WTC11 (cell line): ENCODE data around the gene SNX19. TPM values are rescaled to one million over a fixed set of nuclear protein-coding genes. Genes with fewer than 3 reads are reported as not detected.

ENCODE experiments used
- ATAC-seq: fragments of 200-7000 bp; cut with Tn5 transposase; 2 replicates; pipeline ENCODE4 v1.10.0; 2021; ENCODE audit warnings: mild to moderate bottlenecking, moderate library complexity
- CTCF ChIA-PET: fragments of 300-600 bp; sonication (Branson Sonifier 250); formaldehyde crosslinking; loops from one replicate; lab custom pipeline; 2021; ENCODE audit warnings: antibody characterized with exemption; lab: Charles Lee
- POLR2A ChIA-PET: fragments of 350-600 bp; sonication (Branson Sonifier 250); formaldehyde crosslinking; loops from one replicate; lab custom pipeline; 2021; ENCODE audit warnings: antibody characterized with exemption; lab: Charles Lee
- DNase-seq: peaks from one replicate; pipeline ENCODE4 v3.0.0; 2021; ENCODE audit warnings: low spot score
- H3K27ac Mint-ChIP-seq: 2 replicates; pipeline ENCODE4 v1.8.0; 2021; ENCODE audit warnings: mixed read lengths
- H3K27me3 Mint-ChIP-seq: 2 replicates; pipeline ENCODE4 v1.8.0; 2021; ENCODE audit warnings: low read depth, mild to moderate bottlenecking, moderate library complexity, mixed read lengths
- H3K36me3 Mint-ChIP-seq: 2 replicates; pipeline ENCODE4 v1.8.0; 2021; ENCODE audit warnings: mixed read lengths
- H3K4me1 Mint-ChIP-seq: 2 replicates; pipeline ENCODE4 v1.8.0; 2022; ENCODE audit warnings: mixed read lengths
- H3K4me3 Mint-ChIP-seq: 2 replicates; pipeline ENCODE4 v1.8.0; 2021; ENCODE audit warnings: mild to moderate bottlenecking, moderate library complexity, mixed read lengths
- H3K9me3 Mint-ChIP-seq: 2 replicates; pipeline ENCODE4 v1.8.0; 2021; ENCODE audit warnings: mixed read lengths
- JAZF1 ChIP-seq: fragments of 250-450 bp; sonication (Bioruptor Pico); IDR thresholded peaks from 2 replicates; pipeline ENCODE4 v1.9.0; 2021; ENCODE audit warnings: moderate library complexity, mild to moderate bottlenecking, inconsistent platforms
- ZBTB21 ChIP-seq: sonication (generic); formaldehyde crosslinking; IDR thresholded peaks from 2 replicates; pipeline ENCODE4 v1.8.1; 2023; ENCODE audit warnings: mild to moderate bottlenecking, missing genetic modification reagents, borderline replicate concordance
- ZNF121 ChIP-seq: sonication (generic); formaldehyde crosslinking; IDR thresholded peaks from 2 replicates; pipeline ENCODE4 v1.8.0; 2023; ENCODE audit warnings: missing genetic modification reagents
- ZNF138 ChIP-seq: sonication (generic); formaldehyde crosslinking; conservative IDR thresholded peaks from 2 replicates; pipeline ENCODE4 v1.8.1; 2022; ENCODE audit warnings: mild to moderate bottlenecking, moderate library complexity, missing genetic modification reagents
- ZNF263 ChIP-seq: sonication (generic); formaldehyde crosslinking; IDR thresholded peaks from 2 replicates; pipeline ENCODE4 v1.8.1; 2022; ENCODE audit warnings: low read depth, mild to moderate bottlenecking, moderate library complexity, missing genetic modification reagents
- ZNF416 ChIP-seq: fragments of 250-450 bp; sonication (Bioruptor Pico); IDR thresholded peaks from 2 replicates; pipeline ENCODE4 v1.9.0; 2021; ENCODE audit warnings: mild to moderate bottlenecking, inconsistent platforms
- total RNA-seq: library from RNA; stranded (reverse); gene quantifications from 3 replicates; pipeline ENCODE4 v1.2.3, GENCODE V29; 2021
- TF ChIP-seq, protein P1 (sequence below): sonication (generic); formaldehyde crosslinking; IDR thresholded peaks from 2 replicates; pipeline ENCODE4 v1.8.1; 2023; ENCODE audit warnings: mild to moderate bottlenecking, missing genetic modification reagents, borderline replicate concordance
- TF ChIP-seq, protein P2 (sequence below): sonication (generic); formaldehyde crosslinking; IDR thresholded peaks from 2 replicates; pipeline ENCODE4 v1.8.0; 2023; ENCODE audit warnings: missing genetic modification reagents, mild to moderate bottlenecking, borderline replicate concordance
- TF ChIP-seq, protein P3 (sequence below): fragments of 250-450 bp; sonication (Bioruptor Pico); IDR thresholded peaks from 2 replicates; pipeline ENCODE4 v1.9.0; 2021; ENCODE audit warnings: mild to moderate bottlenecking
- TF ChIP-seq, protein P4 (sequence below): fragments of 200-600 bp; IDR thresholded peaks from 2 replicates; pipeline ENCODE4 v1.8.0; 2022; ENCODE audit warnings: antibody characterized with exemption
- TF ChIP-seq, protein P5 (sequence below): fragments of 250-450 bp; sonication (Bioruptor Pico); IDR thresholded peaks from 2 replicates; pipeline ENCODE4 v1.9.0; 2021; ENCODE audit warnings: mild to moderate bottlenecking
- TF ChIP-seq, protein P6 (sequence below): sonication (generic); formaldehyde crosslinking; IDR thresholded peaks from 2 replicates; pipeline ENCODE4 v1.8.0; 2022; ENCODE audit warnings: missing genetic modification reagents
- TF ChIP-seq, protein P7 (sequence below): sonication (generic); formaldehyde crosslinking; IDR thresholded peaks from 2 replicates; pipeline ENCODE4 v1.8.0; 2023; ENCODE audit warnings: mild to moderate bottlenecking, missing genetic modification reagents

Gene SNX19
- total RNA-seq, 1 experiment from 2014 or later: 25.2 TPM

DNA sequence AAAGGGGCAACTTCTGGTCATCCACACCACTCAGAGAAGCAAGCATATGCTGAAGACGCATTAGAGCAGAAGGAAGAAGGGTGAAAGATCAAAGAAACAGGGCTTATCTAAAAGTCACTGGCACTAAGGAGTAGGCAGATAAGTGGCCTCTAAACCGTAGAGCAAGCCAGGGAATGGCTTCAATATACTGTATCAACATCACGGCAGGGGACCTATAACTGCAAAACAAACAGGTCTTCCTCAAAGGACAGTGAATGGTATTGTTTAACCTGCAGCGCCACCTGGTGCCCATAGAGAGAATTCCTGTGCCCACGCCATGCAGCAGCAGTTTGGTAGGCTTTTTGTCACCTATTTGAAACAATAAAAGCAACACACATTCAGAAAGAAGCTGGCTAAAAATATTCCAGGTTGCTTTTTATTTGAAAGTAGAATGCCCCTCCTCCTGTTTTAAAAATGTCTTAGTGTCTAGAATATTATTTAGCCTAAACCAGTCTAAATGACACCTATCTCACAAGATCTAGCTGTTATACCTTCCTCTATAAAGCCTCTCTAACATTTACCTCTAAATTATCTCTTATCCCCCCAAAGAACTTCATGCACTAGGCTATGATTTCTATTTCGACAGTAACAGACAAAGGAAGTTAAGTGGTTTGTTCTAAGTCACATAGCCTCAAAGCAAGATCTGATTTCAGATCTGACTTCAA is 21.8 kb downstream of the SNX19 start:
- ChIA-PET POLR2A (no interaction called here), CTCF (interaction anchor here (0.7 to 1.9 kb wide), 16 partner anchors 10 to 466 kb away, joined by 3 to 13 read pairs (median 4); partner anchors contain the start of gene SNX19)
- Mint-ChIP-seq H3K27me3 (no peaks in the 10 kb centered on the region), H3K4me3 (no peak overlapping the region), H3K9me3 (no peaks in the 10 kb centered on the region), H3K4me1 (peaks cover 20% of the 10 kb centered on the region), H3K27ac (no peak overlapping the region), H3K36me3 (peaks cover 37% of the 10 kb centered on the region)
- no peak for TF ChIP-seq ZNF138 (CRISPR knock-in tag)
- no peak for TF ChIP-seq ZNF416 (CRISPR knock-in tag)
- TF ChIP-seq, protein P1, sequence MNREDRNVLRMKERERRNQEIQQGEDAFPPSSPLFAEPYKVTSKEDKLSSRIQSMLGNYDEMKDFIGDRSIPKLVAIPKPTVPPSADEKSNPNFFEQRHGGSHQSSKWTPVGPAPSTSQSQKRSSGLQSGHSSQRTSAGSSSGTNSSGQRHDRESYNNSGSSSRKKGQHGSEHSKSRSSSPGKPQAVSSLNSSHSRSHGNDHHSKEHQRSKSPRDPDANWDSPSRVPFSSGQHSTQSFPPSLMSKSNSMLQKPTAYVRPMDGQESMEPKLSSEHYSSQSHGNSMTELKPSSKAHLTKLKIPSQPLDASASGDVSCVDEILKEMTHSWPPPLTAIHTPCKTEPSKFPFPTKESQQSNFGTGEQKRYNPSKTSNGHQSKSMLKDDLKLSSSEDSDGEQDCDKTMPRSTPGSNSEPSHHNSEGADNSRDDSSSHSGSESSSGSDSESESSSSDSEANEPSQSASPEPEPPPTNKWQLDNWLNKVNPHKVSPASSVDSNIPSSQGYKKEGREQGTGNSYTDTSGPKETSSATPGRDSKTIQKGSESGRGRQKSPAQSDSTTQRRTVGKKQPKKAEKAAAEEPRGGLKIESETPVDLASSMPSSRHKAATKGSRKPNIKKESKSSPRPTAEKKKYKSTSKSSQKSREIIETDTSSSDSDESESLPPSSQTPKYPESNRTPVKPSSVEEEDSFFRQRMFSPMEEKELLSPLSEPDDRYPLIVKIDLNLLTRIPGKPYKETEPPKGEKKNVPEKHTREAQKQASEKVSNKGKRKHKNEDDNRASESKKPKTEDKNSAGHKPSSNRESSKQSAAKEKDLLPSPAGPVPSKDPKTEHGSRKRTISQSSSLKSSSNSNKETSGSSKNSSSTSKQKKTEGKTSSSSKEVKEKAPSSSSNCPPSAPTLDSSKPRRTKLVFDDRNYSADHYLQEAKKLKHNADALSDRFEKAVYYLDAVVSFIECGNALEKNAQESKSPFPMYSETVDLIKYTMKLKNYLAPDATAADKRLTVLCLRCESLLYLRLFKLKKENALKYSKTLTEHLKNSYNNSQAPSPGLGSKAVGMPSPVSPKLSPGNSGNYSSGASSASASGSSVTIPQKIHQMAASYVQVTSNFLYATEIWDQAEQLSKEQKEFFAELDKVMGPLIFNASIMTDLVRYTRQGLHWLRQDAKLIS: no peak
- TF ChIP-seq, protein P2, sequence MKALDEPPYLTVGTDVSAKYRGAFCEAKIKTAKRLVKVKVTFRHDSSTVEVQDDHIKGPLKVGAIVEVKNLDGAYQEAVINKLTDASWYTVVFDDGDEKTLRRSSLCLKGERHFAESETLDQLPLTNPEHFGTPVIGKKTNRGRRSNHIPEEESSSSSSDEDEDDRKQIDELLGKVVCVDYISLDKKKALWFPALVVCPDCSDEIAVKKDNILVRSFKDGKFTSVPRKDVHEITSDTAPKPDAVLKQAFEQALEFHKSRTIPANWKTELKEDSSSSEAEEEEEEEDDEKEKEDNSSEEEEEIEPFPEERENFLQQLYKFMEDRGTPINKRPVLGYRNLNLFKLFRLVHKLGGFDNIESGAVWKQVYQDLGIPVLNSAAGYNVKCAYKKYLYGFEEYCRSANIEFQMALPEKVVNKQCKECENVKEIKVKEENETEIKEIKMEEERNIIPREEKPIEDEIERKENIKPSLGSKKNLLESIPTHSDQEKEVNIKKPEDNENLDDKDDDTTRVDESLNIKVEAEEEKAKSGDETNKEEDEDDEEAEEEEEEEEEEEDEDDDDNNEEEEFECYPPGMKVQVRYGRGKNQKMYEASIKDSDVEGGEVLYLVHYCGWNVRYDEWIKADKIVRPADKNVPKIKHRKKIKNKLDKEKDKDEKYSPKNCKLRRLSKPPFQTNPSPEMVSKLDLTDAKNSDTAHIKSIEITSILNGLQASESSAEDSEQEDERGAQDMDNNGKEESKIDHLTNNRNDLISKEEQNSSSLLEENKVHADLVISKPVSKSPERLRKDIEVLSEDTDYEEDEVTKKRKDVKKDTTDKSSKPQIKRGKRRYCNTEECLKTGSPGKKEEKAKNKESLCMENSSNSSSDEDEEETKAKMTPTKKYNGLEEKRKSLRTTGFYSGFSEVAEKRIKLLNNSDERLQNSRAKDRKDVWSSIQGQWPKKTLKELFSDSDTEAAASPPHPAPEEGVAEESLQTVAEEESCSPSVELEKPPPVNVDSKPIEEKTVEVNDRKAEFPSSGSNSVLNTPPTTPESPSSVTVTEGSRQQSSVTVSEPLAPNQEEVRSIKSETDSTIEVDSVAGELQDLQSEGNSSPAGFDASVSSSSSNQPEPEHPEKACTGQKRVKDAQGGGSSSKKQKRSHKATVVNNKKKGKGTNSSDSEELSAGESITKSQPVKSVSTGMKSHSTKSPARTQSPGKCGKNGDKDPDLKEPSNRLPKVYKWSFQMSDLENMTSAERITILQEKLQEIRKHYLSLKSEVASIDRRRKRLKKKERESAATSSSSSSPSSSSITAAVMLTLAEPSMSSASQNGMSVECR (CRISPR knock-in tag): no peak
- TF ChIP-seq, protein P3, sequence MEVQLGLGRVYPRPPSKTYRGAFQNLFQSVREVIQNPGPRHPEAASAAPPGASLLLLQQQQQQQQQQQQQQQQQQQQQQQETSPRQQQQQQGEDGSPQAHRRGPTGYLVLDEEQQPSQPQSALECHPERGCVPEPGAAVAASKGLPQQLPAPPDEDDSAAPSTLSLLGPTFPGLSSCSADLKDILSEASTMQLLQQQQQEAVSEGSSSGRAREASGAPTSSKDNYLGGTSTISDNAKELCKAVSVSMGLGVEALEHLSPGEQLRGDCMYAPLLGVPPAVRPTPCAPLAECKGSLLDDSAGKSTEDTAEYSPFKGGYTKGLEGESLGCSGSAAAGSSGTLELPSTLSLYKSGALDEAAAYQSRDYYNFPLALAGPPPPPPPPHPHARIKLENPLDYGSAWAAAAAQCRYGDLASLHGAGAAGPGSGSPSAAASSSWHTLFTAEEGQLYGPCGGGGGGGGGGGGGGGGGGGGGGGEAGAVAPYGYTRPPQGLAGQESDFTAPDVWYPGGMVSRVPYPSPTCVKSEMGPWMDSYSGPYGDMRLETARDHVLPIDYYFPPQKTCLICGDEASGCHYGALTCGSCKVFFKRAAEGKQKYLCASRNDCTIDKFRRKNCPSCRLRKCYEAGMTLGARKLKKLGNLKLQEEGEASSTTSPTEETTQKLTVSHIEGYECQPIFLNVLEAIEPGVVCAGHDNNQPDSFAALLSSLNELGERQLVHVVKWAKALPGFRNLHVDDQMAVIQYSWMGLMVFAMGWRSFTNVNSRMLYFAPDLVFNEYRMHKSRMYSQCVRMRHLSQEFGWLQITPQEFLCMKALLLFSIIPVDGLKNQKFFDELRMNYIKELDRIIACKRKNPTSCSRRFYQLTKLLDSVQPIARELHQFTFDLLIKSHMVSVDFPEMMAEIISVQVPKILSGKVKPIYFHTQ (CRISPR knock-in tag): no peak
- no peak for TF ChIP-seq ZNF263 (CRISPR knock-in tag)
- TF ChIP-seq, protein P4, sequence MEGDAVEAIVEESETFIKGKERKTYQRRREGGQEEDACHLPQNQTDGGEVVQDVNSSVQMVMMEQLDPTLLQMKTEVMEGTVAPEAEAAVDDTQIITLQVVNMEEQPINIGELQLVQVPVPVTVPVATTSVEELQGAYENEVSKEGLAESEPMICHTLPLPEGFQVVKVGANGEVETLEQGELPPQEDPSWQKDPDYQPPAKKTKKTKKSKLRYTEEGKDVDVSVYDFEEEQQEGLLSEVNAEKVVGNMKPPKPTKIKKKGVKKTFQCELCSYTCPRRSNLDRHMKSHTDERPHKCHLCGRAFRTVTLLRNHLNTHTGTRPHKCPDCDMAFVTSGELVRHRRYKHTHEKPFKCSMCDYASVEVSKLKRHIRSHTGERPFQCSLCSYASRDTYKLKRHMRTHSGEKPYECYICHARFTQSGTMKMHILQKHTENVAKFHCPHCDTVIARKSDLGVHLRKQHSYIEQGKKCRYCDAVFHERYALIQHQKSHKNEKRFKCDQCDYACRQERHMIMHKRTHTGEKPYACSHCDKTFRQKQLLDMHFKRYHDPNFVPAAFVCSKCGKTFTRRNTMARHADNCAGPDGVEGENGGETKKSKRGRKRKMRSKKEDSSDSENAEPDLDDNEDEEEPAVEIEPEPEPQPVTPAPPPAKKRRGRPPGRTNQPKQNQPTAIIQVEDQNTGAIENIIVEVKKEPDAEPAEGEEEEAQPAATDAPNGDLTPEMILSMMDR: peak; percentile 87
- DNase-seq (peak; percentile 76), ATAC-seq (peak; percentile 83)

DNA sequence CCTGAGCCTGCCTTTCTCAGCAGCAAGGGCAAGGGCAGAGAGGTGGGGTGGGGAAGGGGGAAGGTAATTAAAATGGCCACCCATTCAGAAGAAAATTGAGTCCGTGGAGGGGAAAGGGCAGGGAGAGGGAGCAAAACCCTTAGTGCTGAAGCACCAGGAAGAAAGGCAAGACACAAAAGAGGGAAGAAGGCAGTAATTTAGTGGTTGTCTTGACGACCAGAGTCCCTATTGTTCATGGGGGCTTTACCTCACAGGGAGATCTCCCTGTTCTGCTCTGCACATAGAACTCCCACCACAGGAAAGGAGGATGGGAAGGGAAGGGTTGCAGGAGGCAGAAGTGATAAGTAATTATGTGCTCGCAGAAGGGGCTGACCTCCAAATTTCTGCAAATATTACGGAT is 23.4 kb downstream of the SNX19 start:
- no peak overlapping the region for H3K4me3 Mint-ChIP-seq
- ATAC-seq: peak; percentile 69
- TF ChIP-seq, protein P5, sequence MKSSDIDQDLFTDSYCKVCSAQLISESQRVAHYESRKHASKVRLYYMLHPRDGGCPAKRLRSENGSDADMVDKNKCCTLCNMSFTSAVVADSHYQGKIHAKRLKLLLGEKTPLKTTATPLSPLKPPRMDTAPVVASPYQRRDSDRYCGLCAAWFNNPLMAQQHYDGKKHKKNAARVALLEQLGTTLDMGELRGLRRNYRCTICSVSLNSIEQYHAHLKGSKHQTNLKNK (CRISPR knock-in tag): no peak
- TF ChIP-seq, protein P6, sequence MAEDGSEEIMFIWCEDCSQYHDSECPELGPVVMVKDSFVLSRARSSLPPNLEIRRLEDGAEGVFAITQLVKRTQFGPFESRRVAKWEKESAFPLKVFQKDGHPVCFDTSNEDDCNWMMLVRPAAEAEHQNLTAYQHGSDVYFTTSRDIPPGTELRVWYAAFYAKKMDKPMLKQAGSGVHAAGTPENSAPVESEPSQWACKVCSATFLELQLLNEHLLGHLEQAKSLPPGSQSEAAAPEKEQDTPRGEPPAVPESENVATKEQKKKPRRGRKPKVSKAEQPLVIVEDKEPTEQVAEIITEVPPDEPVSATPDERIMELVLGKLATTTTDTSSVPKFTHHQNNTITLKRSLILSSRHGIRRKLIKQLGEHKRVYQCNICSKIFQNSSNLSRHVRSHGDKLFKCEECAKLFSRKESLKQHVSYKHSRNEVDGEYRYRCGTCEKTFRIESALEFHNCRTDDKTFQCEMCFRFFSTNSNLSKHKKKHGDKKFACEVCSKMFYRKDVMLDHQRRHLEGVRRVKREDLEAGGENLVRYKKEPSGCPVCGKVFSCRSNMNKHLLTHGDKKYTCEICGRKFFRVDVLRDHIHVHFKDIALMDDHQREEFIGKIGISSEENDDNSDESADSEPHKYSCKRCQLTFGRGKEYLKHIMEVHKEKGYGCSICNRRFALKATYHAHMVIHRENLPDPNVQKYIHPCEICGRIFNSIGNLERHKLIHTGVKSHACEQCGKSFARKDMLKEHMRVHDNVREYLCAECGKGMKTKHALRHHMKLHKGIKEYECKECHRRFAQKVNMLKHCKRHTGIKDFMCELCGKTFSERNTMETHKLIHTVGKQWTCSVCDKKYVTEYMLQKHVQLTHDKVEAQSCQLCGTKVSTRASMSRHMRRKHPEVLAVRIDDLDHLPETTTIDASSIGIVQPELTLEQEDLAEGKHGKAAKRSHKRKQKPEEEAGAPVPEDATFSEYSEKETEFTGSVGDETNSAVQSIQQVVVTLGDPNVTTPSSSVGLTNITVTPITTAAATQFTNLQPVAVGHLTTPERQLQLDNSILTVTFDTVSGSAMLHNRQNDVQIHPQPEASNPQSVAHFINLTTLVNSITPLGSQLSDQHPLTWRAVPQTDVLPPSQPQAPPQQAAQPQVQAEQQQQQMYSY (CRISPR knock-in tag): no peak
- no peak for TF ChIP-seq ZNF121 (CRISPR knock-in tag)
- no peak for TF ChIP-seq ZBTB21 (CRISPR knock-in tag)
- TF ChIP-seq, protein P7, sequence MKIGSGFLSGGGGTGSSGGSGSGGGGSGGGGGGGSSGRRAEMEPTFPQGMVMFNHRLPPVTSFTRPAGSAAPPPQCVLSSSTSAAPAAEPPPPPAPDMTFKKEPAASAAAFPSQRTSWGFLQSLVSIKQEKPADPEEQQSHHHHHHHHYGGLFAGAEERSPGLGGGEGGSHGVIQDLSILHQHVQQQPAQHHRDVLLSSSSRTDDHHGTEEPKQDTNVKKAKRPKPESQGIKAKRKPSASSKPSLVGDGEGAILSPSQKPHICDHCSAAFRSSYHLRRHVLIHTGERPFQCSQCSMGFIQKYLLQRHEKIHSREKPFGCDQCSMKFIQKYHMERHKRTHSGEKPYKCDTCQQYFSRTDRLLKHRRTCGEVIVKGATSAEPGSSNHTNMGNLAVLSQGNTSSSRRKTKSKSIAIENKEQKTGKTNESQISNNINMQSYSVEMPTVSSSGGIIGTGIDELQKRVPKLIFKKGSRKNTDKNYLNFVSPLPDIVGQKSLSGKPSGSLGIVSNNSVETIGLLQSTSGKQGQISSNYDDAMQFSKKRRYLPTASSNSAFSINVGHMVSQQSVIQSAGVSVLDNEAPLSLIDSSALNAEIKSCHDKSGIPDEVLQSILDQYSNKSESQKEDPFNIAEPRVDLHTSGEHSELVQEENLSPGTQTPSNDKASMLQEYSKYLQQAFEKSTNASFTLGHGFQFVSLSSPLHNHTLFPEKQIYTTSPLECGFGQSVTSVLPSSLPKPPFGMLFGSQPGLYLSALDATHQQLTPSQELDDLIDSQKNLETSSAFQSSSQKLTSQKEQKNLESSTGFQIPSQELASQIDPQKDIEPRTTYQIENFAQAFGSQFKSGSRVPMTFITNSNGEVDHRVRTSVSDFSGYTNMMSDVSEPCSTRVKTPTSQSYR (CRISPR knock-in tag): no peak
- TF ChIP-seq JAZF1 (CRISPR knock-in tag): no peak

More for the DNA sequence above, 23.4 kb downstream of the SNX19 start:
- CTCF ChIA-PET: interaction anchor here (0.8 to 2.1 kb wide), 3 partner anchors 24 to 458 kb away, joined by 3 to 8 read pairs (median 3); partner anchors contain the start of gene SNX19
- H3K27me3 Mint-ChIP-seq: no peaks in the 10 kb centered on the region
- peaks cover 24% of the 10 kb centered on the region for H3K36me3 Mint-ChIP-seq
- peaks cover 20% of the 10 kb centered on the region for H3K4me1 Mint-ChIP-seq
- no peak overlapping the region for H3K27ac Mint-ChIP-seq
- H3K9me3 Mint-ChIP-seq: no peaks in the 10 kb centered on the region
- no peak for DNase-seq
- POLR2A ChIA-PET: no interaction called here
